HG02970 (cell line): ENCODE measurements around the gene TDRD9.

Experiments
- ATAC-seq: cut with Tn5 transposase; IDR thresholded peaks from one replicate; pipeline ENCODE4 v1.9.1; 2021; ENCODE audit warnings: mild to moderate bottlenecking, moderate library complexity, moderate number of reproducible peaks; ENCODE audit not compliant: unreplicated experiment, low FRiP score

Gene TDRD9

DNA sequence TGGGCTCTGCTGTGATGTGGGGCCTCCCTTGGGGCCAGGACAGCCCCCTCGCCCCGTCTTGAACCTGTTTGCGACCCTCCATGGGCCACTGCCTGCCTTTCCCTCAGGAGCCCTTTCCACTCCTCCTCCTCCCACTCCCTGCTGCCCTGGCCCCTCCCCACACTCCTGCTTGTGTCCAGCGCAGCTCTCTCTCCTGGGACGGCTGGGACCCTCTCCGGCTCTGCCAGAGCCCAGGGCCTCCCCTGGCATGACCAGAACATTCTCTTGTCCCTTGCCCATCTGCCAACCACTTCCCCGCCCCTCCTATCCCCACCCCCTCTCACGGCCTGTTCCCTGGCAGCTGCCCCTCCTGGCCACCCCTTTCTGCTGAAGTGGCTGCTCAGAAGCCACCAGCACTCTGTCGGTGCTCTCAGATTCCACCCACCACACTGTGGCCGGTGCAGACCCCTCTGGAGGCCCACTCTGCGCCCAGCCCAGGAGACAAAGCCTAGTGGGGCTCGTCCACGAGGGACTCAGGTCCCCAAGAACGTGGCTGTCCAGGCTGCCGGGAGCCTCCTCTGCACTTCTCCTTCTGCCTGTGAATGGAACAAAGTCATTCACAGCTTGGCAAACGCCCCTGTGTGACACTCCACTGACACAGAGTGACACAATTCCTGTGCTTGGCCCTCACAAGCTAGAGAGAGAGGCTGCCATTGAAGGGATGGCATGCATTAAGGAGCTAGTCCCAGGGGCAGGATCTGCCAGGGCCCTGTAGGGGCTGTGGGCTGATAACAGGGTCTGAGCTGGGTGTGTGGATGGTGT lies 158.6 kb downstream of the TDRD9 start:
- no peak for ATAC-seq

DNA sequence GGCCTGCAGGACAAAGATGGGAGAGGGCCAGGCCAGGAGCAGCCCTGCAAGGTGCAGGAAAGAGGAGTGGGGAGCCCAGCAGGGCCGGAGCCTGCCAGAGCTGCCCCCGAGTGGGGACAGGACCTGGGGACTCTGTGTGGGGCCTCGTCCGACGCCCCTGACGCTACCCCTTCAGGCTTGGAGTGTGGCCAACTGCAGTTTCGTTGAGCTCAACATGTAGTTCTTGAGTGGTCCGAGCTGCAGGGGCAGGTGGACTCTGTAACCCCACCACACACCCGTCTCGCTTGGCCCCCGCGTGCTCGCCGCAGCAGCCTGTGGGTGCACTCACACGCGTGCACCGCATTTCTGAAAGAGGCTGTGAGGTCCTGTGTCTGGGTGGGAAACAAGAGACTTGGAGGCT lies 159.2 kb downstream of the TDRD9 start:
- no peak for ATAC-seq

DNA sequence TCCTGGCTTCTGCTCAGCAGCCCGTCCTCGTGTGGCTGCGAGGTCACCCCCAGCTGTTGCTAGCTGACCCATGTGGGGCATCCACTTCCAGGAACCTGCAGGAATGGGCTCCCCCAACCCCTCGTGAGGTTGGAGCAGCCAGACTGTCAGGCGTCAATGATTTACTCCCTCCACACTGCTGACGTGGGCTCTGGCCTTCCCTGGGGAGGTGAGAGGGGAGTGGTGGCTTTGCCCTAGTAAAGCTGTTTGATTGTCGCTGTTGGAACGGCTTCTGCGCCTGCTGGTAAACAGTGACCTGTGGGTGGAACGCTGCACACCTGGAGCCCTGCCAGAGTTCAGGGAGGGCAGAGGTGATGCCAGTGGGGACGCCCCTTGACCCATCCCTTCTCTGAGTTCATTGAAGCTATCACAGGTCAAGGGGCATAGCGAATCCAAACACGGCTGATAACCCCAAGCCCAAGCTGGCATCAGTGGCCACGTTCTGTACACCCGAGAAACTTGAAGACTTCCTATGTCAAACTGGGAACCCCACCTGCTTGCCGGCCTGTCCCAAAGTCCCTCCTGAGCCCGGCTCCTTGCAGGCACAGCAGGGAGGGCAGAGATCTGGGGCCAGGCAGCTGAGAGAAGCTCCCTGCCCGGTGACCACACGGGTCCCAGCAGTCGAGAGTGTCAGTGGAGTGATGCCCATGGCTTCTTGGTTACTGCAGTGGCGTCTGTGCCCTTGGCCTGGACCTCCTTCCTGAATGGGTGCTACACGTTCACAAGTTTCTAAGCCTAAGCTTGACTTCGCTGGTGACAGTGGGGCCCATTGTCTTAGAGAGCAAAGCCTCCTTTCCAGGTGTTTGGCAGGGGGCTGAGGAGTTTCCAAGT lies 160.0 kb downstream of the TDRD9 start:
- no peak for ATAC-seq

DNA sequence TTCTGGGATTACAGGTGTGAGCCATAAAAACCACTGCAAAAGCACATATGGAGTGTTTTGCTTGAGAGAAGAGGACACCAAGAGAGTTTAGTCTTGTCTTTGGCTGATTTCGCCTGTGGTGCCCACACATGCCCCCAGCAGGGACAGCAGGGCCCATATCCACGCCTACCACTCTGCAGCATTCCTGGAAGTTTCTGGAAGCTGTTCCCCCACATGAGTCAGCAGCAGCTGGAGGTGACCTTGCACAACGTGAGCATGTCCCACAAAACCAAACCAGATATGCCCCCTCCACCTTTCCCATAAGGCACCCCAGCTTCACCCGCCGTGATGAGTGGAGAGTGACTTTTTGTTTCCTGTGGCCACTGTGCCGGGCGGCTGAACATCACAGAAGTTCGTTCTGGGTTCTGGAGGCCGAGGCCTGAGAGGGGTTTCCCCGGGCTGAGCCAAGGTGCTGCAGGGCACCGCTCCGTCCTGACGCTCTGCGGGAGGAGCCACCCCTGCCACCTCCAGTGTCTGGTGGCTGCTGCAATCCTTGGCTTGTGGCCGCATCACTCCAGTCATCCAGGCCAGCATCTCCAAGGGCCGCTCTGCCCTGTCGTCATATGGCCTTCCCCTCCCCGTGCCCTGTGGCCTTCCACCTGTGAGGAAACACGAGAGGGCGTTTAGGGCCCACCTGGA lies 162.0 kb downstream of the TDRD9 start:
- no peak for ATAC-seq

DNA sequence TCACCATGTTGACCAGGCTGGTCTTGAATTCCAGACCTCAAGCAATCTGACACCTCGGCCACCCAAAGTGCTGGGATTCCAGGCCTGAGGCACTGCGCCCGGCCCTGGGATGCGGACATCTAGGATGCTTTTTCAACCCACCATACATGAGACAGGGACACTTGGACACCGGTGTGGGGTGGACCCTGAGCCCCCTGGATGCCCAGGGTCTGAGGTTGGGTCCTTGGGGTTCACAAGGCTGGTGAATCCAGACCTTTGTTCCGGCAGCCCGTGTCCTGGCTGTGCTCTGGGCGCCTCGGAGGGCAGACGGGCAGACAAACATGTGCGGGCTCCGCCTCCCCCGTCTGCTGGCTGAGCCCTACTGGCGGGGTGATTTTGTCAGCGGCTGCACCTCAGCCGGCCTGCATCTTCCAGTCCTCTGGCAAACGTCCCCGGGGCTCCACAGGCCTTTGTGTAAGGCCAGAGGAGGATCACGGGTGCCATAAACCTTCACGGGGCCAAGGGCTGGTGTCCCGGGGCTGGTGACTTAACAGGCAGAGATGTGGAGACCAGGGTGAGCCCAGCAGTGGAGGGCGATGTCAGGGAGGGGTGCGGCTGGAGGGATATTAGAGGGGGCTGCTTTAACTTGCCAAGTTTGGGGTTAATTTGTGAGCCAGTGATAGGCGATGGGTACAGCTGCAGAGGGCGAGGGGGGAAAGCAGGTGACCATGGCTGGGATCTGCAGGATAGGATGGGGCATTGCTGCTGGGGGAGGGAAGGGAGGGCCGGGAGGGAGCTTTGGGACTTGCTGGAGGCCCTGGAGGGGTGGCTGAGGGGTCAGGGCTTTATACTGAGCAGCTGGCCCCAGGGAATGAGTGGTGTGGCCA lies 163.0 kb downstream of the TDRD9 start:
- no peak for ATAC-seq

DNA sequence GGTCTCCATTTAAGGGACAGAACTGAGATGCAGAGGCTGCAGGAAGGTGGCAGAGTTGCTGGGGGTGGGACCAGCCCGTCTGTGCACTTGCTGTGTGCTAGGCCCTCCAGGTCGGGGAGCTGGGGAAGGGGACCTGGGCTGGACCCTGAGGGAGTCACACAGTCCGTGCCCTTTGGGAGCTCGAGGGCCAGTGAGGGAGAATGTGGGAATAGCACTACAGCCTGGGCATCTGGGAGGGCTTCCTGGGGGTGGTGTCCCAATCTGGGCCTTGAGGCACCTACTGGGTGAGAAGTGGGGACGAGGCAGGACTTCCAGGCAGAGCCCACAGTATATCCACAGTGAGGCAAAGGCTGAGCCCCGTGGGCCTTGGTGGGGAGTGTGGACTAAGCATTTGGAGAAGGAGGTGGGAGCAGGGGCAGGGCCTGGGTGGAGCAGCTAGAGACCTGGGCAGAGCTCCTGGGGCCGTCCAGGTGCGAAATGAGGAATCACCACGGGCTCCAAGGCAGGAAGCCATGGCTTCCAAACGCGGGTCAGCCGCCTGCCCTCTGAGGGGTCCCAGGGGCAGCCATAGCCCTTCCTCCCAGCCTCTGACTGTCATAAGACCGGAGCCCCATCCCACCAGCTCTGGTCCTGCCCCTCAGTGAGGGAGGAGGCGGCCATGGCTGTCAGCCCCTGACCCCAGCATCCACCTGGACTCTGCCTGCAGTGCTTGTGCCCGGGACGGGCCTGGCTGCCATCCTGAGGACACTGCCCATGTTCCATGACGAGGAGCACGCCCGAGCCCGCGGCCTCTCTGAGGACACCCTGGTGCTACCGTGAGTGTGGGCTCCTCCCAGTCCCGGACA lies 163.9 kb downstream of the TDRD9 start:
- no peak for ATAC-seq

DNA sequence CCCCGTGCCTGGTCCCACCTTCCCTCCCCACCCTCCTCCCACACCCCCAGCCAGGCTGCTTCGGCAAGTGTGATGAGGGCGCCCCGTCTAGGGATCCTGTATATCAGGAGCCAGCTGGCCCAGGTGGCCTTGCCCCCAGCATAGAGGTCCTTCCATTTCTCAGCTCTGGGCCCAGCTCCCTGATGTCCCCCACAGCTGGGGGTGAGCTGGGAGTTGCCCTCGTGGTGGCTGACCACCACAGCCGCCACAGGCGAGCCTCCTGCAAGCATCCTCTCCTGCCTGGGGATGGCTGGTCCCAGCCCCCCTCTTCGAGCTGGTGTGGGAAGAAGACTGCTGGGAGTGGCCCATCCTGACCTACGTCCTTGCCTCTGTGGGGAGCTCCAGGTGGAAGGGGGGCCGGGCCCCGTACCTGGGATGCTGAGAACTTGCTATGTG lies 164.7 kb downstream of the TDRD9 start:
- no peak for ATAC-seq

DNA sequence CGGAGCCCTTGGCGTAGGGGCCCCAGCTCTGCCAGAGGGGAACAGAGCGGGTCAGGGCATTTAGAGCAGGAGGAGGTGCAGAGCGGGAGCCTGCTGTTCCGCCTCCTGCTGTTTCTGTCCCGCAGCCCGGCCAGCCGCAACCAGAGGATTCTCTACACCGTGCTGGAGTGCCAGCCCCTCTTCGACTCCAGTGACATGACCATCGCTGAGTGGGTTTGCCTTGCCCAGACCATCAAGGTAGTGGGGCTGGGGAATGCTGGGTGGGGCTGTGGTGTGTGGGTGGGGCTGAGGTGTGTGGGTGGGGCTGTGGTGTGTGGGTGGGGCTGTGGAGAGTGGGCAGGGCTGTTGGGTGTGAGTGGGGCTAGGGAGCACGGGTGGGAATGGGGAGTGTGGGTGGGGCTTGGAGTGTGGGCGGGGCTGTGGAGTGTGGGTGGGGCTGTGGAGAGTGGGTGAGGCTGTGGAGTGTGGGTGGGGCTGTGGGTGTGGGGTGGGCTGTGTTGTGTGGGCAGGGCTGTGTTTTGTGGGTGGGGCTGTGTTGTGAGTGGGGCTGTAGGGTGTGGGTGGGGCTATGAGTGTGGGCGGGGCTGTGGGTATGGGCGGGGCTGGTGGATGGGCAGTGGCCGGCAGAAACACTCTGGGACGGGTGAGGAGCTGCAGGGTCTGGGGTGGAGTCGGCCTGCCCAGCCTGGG lies 165.3 kb downstream of the TDRD9 start:
- no peak for ATAC-seq

DNA sequence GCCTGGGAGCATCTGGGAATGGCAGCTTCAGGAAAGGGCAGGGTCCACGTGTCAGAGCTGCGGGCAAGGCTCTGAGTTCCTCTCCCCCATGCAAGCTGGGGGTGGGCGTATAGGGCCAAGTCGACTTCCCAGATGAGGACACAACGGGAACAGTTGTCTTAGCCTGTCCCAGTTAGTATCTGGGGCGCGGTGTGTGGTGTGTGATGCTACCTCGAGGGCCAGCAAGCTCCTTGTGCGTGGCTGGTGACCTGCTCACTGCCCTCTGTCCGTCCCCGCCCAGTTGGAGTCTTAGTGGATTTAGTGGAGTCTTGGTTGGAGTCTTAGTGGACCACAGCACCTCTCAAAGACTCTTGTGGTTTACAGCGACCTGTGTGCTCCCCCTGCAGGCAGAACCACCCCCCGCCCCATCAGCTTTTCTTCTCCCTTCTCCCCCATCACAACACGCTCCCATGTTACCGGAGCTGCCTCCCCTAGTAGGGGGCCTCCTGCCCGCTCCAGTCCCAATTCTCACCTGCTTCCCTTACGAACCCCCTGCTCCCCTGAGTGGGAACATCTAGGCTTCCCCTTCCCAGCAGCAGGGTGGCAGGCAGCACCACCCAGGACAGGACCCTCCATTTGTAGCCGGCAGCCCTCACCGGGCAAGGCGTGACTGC lies 165.9 kb downstream of the TDRD9 start:
- no peak for ATAC-seq

DNA sequence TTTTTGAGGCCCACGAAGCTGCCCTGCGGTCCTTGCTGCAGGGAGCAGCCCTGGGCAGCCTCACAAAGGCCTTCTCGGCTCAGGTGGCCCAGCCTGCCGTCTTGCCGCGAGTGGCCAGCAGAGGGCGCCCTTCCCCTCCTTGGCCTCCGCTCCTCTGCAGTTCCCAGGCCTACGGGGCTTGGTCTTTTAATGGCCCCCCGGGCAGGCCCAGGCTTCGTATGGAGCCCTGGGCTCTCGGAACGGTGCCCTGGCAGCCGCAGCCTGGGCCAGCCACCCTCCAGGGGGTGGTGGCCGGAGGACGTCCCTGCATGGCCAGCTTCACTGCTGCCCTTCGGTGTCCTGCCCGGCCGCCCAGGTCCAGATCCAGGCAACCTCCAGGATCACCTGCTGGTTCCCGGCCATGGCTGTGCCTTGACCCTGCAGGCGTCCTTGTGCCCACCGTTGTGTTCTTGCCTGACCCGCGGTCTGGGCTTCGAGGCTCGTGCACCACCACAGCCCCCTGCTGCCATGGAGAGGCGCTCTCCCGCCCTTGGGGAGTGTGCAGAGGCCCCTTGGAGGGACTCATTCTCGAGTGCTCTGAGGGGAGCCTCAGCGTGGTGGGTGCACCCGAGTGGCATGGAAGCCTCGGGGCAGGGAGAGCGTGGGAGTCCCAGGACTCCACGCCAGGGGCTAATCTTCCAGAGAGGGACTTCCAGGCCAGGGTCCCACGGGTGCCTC lies 166.6 kb downstream of the TDRD9 start:
- ATAC-seq, result no peak

DNA sequence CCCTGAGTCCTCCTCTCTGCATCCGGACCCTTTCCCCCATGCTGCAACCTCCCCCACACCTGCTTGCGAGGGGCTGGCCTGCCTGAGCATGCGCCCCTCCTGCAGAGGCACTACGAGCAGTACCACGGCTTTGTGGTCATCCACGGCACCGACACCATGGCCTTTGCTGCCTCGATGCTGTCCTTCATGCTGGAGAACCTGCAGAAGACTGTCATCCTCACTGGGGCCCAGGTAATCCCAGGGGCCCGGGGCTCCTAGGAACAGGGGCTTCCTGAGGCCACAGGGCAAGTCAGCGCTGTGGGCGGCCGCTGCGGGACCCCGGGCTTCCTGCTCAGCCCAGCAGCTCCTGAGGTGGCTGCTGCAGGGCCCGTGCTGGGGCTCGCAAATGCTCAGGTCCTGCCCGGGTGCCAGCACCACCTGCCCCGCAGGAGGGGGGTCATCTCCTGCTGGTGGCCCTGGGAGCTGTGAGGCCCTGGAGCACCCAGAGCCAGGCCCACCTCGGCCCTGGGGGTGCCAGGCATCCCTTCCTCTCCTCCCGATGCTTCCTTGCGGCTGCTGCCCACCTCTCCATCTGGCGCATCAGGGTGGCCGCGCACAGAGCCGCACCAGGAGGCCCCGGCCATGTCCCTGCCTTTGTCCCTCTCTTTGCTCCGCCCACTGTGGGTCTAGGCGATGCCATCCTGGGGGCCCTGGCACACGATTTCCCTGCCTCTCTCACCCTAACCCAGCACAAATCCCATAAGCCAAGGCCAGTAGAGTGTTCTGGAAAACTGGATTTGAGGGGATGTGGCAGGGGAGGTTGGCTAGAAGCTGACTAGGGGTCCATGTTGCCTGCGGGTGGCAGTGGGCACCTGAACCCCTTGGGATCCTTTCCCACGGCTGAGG lies 167.4 kb downstream of the TDRD9 start:
- no peak for ATAC-seq

DNA sequence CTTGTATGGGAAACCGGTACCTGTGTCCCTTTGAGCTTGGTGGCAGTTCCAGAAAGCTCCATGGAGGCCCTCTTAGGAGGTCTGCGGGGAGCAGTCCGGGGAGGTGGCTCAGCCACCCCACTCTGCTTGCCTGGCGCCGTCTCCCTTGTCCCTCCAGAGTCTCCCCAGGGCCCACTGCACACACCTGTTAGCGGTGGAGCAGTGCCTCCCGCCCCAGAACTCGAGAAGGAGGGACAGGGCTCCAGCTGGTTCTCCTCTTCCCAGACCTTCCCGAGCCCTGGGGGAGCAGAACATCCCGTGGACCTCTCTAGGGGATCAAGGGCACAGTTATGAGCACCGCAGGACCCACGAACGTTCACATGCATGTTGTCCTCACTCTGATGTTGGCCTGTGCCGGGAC lies 168.1 kb downstream of the TDRD9 start:
- ATAC-seq, result no peak

DNA sequence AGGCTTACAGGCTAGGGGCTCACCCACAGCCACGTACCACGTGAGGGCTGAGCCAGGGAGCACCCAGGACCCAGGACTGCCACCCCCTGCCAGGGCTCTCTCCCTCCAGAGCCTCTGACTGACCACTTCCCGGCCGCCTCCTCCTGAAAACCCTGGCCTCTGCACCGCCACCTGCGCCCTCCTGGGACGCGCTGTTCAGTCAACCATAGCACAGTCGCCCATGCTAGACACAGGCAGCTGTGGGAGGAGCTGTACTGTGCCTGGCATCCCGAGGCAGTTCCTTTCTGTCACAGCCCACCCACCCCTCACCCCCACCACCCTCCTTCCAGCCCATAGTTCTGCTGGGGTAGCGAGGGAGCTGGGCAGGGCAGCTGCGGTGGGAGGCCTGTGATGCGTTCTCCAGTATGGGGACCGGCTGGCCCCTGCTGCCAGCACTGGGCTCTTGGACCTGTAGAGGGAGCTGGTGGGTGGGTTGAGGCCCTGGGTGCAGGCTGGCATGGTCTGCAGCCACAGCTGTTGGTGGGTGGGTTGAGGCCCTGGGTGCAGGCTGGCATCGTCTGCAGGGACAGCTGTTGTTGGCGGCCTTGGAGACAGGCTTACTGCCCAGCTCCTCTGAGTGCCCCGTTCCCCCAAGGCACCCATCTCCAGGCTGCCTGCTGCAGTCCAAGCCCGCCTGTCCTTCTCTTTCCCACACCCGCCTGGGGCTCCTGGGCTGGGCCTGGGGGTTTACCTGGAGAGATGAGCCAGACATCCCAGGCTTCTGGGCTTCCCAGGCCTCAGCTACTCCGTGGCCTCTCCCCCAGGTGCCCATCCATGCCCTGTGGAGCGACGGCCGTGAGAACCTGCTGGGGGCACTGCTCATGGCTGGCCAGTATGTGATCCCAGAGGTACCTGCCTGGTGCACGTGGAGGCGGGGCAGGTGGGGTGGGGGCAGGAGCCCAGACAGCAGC lies 168.8 kb downstream of the TDRD9 start:
- ATAC-seq, result no peak

DNA sequence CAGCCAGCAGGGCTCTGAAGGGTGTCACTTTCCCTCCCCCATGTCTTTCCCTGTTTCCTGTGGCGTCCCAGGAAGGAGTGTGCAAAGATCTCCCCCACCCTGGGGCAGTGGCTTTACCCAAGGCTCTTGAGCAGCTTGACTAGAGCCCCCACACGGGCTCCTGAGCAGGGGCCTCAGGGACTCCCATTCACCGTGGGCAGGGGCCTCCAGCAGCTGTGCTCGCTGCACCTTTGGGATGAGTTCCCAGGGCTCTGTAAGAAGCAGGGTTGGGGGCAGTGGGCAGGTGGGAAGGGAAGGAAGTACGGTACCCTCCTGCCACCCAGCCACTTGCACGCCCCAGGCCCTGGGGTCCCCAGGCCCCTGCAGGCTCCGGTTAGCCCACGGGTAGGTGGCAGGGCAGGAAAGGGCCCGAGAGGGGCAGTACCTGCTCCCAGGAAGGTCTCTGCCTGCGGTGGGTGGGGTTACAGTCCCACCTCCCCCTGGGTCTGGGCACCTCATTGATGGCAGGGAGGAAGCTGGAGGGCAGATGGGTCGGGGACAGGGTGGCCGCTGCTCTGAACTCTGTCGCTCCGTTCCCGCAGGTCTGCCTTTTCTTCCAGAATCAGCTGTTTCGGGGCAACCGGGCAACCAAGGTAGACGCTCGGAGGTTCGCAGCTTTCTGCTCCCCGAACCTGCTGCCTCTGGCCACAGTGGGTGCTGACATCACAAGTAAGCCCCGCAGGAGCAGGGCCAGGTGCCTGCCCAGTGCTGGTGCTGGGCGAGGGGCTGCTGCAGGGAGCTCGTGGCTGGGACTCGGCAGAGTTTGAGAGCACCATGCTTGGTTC lies 170.2 kb downstream of the TDRD9 start:
- ATAC-seq, result no peak
